A549 (cell line): Measurements from ENCODE around the gene MAP3K2. TPM values are rescaled to one million over a fixed set of nuclear protein-coding genes. Genes with fewer than 3 reads are reported as not detected.

Experiments used
- ATAC-seq, 2 experiments: fragments of 200-7000 bp in 1 of 2; fragments of >200 bp in 1 of 2; cut with Nextera tagmentation in 1 of 2; cut with Tn5 transposase in 1 of 2; 3 replicates each; pipeline versions ENCODE4 v1.8.0 to v1.9.1; 2018 to 2020; ENCODE audit warnings: mild to moderate bottlenecking in 1 of 2, moderate library complexity in 1 of 2
- CTCF ChIA-PET: fragments of 300-600 bp; sonication (Branson Sonifier 250); formaldehyde crosslinking; extraction: SDS; loops from one replicate; lab custom pipeline; 2021; ENCODE audit warnings: antibody characterized with exemption, inconsistent platforms; lab: Yijun Ruan, JAX
- POLR2A ChIA-PET: fragments of 350-600 bp; formaldehyde crosslinking; extraction: SDS; loops from one replicate; lab custom pipeline; 2021; ENCODE audit warnings: antibody characterized with exemption, inconsistent platforms; lab: Yijun Ruan, JAX
- DNase-seq, 2 experiments: peaks; one replicate each; pipeline versions ENCODE4 v3.0.0 to v3.0.0-alpha.2; 2011 to 2016; ENCODE audit warnings: low read depth in 1 of 2, low spot score in 1 of 2
- FAIRE-seq: peaks from 2 replicates; lab custom pipeline; 2011; peaks lifted over from hg19 to GRCh38; lab: Jason Lieb, UNC
- H3K27ac ChIP-seq, 2 experiments: fragments of >200 bp; sonication (Bioruptor Twin); formaldehyde crosslinking; 3 replicates each; pipeline ENCODE4 v1.5.1; 2016 to 2017
- H3K4me1 ChIP-seq: fragments of >200 bp; sonication (Bioruptor Twin); formaldehyde crosslinking; 3 replicates; pipeline ENCODE4 v1.6.1; 2016
- H3K4me2 ChIP-seq: fragments of >200 bp; sonication (Bioruptor Twin); formaldehyde crosslinking; 3 replicates; pipeline ENCODE4 v1.6.1; 2016
- H3K4me3 ChIP-seq: fragments of >200 bp; sonication (Bioruptor Twin); formaldehyde crosslinking; 3 replicates; pipeline ENCODE4 v1.5.1; 2016
- H3K9me3 ChIP-seq: fragments of >200 bp; sonication (Bioruptor Twin); formaldehyde crosslinking; 3 replicates; pipeline ENCODE4 v1.6.1; 2016
- BCL3 ChIP-seq: fragments of >200 bp; sonication (Bioruptor Twin); formaldehyde crosslinking; IDR thresholded peaks from 3 replicates; pipeline ENCODE4 v1.6.1; 2016
- CBX8 ChIP-seq: fragments of 200-600 bp; sonication (generic); IDR thresholded peaks from 2 replicates; pipeline ENCODE4 v1.6.1; 2016
- CHD2 ChIP-seq: fragments of 150-350 bp; IDR thresholded peaks from 2 replicates; pipeline ENCODE4 v1.6.1; 2014; ENCODE audit warnings: low read length; ENCODE audit not compliant: partially characterized antibody
- FOSB ChIP-seq: fragments of 250-450 bp; sonication (Bioruptor Pico); IDR thresholded peaks from 2 replicates; pipeline ENCODE4 v1.5.0; 2020; ENCODE audit warnings: mild to moderate bottlenecking, moderate library complexity
- HOXB13 ChIP-seq: fragments of 250-450 bp; sonication (Bioruptor Pico); IDR thresholded peaks from 2 replicates; pipeline ENCODE4 v1.5.0; 2020; ENCODE audit warnings: low read depth, mild to moderate bottlenecking, moderate library complexity
- JUN ChIP-seq, 2 experiments: fragments of >200 bp; sonication (Bioruptor Twin); formaldehyde crosslinking; IDR thresholded peaks; 2 replicates in 1 of 2; 3 replicates in 1 of 2; pipeline ENCODE4 v1.6.1; 2016 to 2017
- JUNB ChIP-seq: fragments of >200 bp; sonication (Bioruptor Twin); formaldehyde crosslinking; IDR thresholded peaks from 2 replicates; pipeline ENCODE4 v1.6.1; 2016
- KDM1A ChIP-seq: fragments of 200-600 bp; sonication (generic); IDR thresholded peaks from 2 replicates; pipeline ENCODE4 v1.6.1; 2016; ENCODE audit warnings: low read depth, mild to moderate bottlenecking
- MAFK ChIP-seq: fragments of 450-650 bp; IDR thresholded peaks from 2 replicates; pipeline ENCODE4 v1.6.1; 2014; ENCODE audit not compliant: partially characterized antibody
- MAZ ChIP-seq: fragments of 150-350 bp; IDR thresholded peaks from 2 replicates; pipeline ENCODE4 v1.6.1; 2014; ENCODE audit warnings: antibody characterized with exemption, low read depth, low read length, borderline replicate concordance
- POLR2AphosphoS2 ChIP-seq: conservative IDR thresholded peaks from 2 replicates; pipeline ENCODE4 v1.6.1; 2012; ENCODE audit warnings: low read length, improper control_type of control experiment, inconsistent platforms
- REST ChIP-seq: fragments of 200-600 bp; sonication (generic); IDR thresholded peaks from 2 replicates; pipeline ENCODE4 v1.6.1; 2016; ENCODE audit warnings: antibody characterized with exemption, mild to moderate bottlenecking, moderate library complexity
- RFX5 ChIP-seq: fragments of 450-650 bp; IDR thresholded peaks from 2 replicates; pipeline ENCODE4 v1.7.1; 2014; ENCODE audit warnings: antibody characterized with exemption, mild to moderate bottlenecking, moderate library complexity
- RNF2 ChIP-seq: fragments of 200-600 bp; sonication (generic); IDR thresholded peaks from 2 replicates; pipeline ENCODE4 v1.6.1; 2016; ENCODE audit warnings: low read depth, mild to moderate bottlenecking, antibody characterized with exemption, moderate library complexity, borderline replicate concordance
- SMC3 ChIP-seq: fragments of >200 bp; sonication (Bioruptor Twin); formaldehyde crosslinking; IDR thresholded peaks from 3 replicates; pipeline ENCODE4 v1.6.1; 2018; ENCODE audit warnings: inconsistent platforms
- SREBF2 ChIP-seq: fragments of 450-650 bp; IDR thresholded peaks from 2 replicates; pipeline ENCODE4 v1.6.1; 2014; ENCODE audit warnings: mild to moderate bottlenecking, moderate library complexity
- TP53 ChIP-seq: fragments of 250-450 bp; sonication (Bioruptor Pico); IDR thresholded peaks from 2 replicates; pipeline ENCODE4 v1.5.0; 2021; ENCODE audit warnings: mild to moderate bottlenecking, moderate library complexity
- USF2 ChIP-seq: fragments of 450-650 bp; IDR thresholded peaks from 2 replicates; pipeline ENCODE4 v1.6.1; 2014; ENCODE audit warnings: antibody characterized with exemption
- ZFP36 ChIP-seq: fragments of 450-650 bp; IDR thresholded peaks from 2 replicates; pipeline ENCODE4 v1.6.1; 2014; ENCODE audit warnings: borderline replicate concordance; ENCODE audit not compliant: partially characterized antibody
- ZNF302 ChIP-seq: fragments of 250-450 bp; sonication (Bioruptor Pico); IDR thresholded peaks from 2 replicates; pipeline ENCODE4 v1.9.0; 2021; ENCODE audit warnings: inconsistent platforms, mild to moderate bottlenecking, moderate library complexity
- WGBS: methylation state at CpG from one replicate; pipeline ENCODE4 v1.1.6; 2017; ENCODE audit errors: missing lambda C conversion rate; 5-methylcytosine and 5-hydroxymethylcytosine counted together
- polyA plus RNA-seq, 4 experiments: library from polyadenylated mRNA; depleted of rRNA in 3 of 4; stranded (reverse); fragments of >200 nt; fragmentation: RNase III in 1 of 4; extraction: RNeasy Plus Mini Kit Qiagen cat#74134 plus additional on column Dnase treatment in 1 of 4; gene quantifications; 2 replicates in 3 of 4; 3 replicates in 1 of 4; pipeline ENCODE4 v1.2.3, GENCODE V29; 2011 to 2017
- TF ChIP-seq, protein P1 (sequence below): fragments of 150-350 bp; IDR thresholded peaks from 2 replicates; pipeline ENCODE4 v1.6.1; 2014; ENCODE audit warnings: low read depth, mild to moderate bottlenecking, low read length
- TF ChIP-seq, protein P2 (sequence below): fragments of >200 bp; sonication (Bioruptor Twin); formaldehyde crosslinking; IDR thresholded peaks from 2 replicates; pipeline ENCODE4 v1.6.1; 2016

Gene MAP3K2
- polyA plus RNA-seq, 2 of the 4 experiments (the other 2 are of a cell fraction) = 12.3 to 29.7 TPM

DNA sequence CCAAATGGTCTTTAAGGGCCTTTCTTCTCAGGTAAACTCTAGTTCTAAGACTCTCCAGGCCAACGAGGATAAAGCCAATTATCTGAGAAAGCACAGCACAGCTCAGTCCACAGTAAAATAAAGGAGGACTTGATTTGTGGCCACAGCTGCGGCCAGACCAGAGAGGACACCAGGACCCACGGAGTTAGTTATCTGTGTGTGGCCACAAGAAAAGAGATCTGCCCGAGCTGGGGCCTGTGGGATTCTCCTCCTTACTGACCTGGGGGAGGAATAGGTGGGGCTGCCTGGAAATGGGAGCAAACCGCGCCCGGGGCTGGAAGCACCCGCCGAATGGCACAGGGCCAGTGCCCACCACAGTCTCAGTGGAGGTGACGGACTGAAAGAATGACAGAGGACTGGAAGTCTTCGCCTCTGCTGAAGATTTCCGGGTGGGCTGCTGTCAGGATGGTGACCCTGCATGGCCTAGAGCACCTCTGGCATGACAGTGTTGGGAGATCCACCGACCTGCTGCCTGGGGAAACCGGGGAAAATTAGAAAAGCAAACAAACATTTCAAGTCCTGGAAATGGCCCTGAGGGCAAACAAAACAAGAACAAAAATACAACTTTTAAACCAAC lies 43.7 kb upstream of the MAP3K2 start:
- WGBS = 72% methylated on average over 14 of the region's 14 CpGs
- ChIA-PET POLR2A (no interaction called here), CTCF (interaction anchor here (1.1 to 1.7 kb wide), 2 partner anchors 13 to 107 kb away, joined by 3 to 4 read pairs; partner anchors contain the start of gene PROC)
- Histone ChIP-seq H3K4me3 (no peak overlapping the region), H3K27ac (no peak overlapping the region), H3K4me2 (no peak overlapping the region), H3K9me3 (no peaks in the 10 kb centered on the region), H3K4me1 (no peaks in the 10 kb centered on the region)
- no peak for ATAC-seq
- DNase-seq = no peak
- TF ChIP-seq POLR2AphosphoS2 (no peak), ZFP36 (no peak)
- TF ChIP-seq, protein P1, sequence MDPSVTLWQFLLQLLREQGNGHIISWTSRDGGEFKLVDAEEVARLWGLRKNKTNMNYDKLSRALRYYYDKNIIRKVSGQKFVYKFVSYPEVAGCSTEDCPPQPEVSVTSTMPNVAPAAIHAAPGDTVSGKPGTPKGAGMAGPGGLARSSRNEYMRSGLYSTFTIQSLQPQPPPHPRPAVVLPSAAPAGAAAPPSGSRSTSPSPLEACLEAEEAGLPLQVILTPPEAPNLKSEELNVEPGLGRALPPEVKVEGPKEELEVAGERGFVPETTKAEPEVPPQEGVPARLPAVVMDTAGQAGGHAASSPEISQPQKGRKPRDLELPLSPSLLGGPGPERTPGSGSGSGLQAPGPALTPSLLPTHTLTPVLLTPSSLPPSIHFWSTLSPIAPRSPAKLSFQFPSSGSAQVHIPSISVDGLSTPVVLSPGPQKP = no peak
- TF ChIP-seq, protein P2, sequence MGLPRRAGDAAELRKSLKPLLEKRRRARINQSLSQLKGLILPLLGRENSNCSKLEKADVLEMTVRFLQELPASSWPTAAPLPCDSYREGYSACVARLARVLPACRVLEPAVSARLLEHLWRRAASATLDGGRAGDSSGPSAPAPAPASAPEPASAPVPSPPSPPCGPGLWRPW = no peak
- no peak for FAIRE-seq

DNA sequence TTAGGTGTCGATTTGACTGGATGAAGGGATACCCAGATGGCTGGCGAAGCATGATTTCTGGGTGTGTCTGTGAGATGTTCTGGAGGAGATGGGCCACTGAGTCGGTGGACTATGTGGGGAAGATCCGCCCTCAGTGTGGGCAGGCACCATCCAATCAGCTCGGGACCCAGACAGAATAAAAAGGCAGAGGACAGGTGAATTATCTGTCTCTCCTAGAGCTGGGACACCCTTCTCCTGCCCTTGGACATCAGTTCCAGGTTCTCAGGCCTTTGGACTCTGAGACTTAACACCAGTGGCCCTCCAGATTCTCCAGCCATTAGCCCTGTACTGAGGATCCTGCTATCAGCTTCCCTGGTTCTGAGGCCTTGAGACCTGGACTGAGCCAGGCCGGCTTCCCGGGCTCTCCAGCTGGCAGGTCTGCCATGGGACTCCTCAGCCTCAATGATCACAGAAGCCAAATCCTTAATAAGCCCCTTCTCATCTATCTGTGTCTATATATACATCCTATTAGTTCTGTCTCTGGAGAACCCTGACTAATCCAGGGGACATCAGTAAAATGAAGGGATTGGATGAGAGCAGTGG lies 42.2 kb upstream of the MAP3K2 start:
- ATAC-seq (no peak), FAIRE-seq (no peak), DNase-seq (no peak)
- H3K4me1 ChIP-seq = no peaks in the 10 kb centered on the region
- H3K4me2 ChIP-seq = no peak overlapping the region
- TF ChIP-seq CHD2 (no peak), FOSB (CRISPR knock-in tag) (no peak), SMC3 (no peak), MAZ (no peak), RFX5 (no peak), RNF2 (no peak), CBX8 (no peak), ZNF302 (CRISPR knock-in tag) (no peak), SREBF2 (no peak), TP53 (CRISPR knock-in tag) (no peak), JUNB (no peak)
- POLR2A ChIA-PET = no interaction called here
- no peak overlapping the region for H3K27ac ChIP-seq
- no peaks in the 10 kb centered on the region for H3K9me3 ChIP-seq
- H3K4me3 ChIP-seq = no peak overlapping the region
- CTCF ChIA-PET = interaction anchor here (0.5 to 2.0 kb wide), 7 partner anchors 14 to 266 kb away, joined by 3 to 9 read pairs (median 4); no protein-coding TSS in a partner anchor
- 84% methylated on average over 6 of the region's 7 CpGs for WGBS

DNA sequence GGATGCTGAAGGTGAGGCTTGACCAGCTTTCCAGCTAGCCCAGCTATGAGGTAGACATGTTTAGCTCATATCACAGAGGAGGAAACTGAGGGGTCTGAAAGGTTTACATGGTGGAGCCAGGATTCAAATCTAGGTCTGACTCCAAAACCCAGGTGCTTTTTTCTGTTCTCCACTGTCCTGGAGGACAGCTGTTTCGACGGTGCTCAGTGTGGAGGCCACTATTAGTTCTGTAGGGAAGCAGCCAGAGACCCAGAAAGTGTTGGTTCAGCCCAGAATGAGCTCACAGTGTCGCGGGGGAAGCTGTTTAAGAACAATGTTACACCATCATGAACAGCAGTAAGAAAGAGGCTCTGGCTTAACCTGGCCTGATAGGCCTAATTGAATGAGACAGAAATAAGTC lies 41.5 kb upstream of the MAP3K2 start:
- no peaks in the 10 kb centered on the region for H3K4me1 ChIP-seq
- CTCF ChIA-PET = interaction anchor here (0.5 to 2.0 kb wide), 6 partner anchors 13 to 267 kb away, joined by 3 to 9 read pairs (median 4); no protein-coding TSS in a partner anchor

More for the DNA sequence above, 41.5 kb upstream of the MAP3K2 start:
- TF ChIP-seq USF2 (no peak), BCL3 (no peak), HOXB13 (no peak), REST (no peak), ZFP36 (no peak), KDM1A (no peak), JUN (IDR thresholded peaks at IDR 0.05) (no peak), MAFK (no peak), JUNB (no peak)
- TF ChIP-seq, protein P1 = no peak
- TF ChIP-seq, all 56 proteins: peak for 0
- no peak overlapping the region for H3K4me2 ChIP-seq
- DNase-seq (no peak), FAIRE-seq (no peak), ATAC-seq (no peak)
- no peaks in the 10 kb centered on the region for H3K9me3 ChIP-seq
- H3K4me3 ChIP-seq = no peak overlapping the region
- WGBS = 91% methylated on average over 4 of the region's 4 CpGs
- H3K27ac ChIP-seq = no peak overlapping the region
- POLR2A ChIA-PET = no interaction called here
